Suppressor macrophage (primary cell): ENCODE results near the gene SRP9.
A peak's percentile ranks its signal among the peaks of the same experiment; 100 is the strongest.

Source experiments
- DNase-seq, 4 experiments: peaks; one replicate each; pipeline ENCODE4 v3.0.0-alpha.2; 2020 to 2022
- total RNA-seq, 17 experiments: gene quantifications; one replicate each; lab custom pipeline; 2026; ENCODE audit warnings: mixed read lengths in 6 of 17, inconsistent platforms in 3 of 17; lab: John Stamatoyannopoulos, UW

SRP9 gene
- 37.3 to 215 (median 113) reads per million in 17 experiments for total RNA-seq

GRCh38 chr1:225777583-225778336, at the start of gene SRP9:
SRP9 (plus strand) TSS chr1:225777826; CDS start chr1:225777941, 115 bp downstream.
- peak; percentile 99 to 100 (median 99) for DNase-seq

GRCh38 chr1:225731491-225731890, 46.1 kb upstream of the SRP9 start:
- no peak for DNase-seq

GRCh38 chr1:225733254-225733653, 44.4 kb upstream of the SRP9 start:
- DNase-seq: no peak

- no peak for DNase-seq
Observed at GRCh38 chr1:225735252-225736149, 42.1 kb upstream of the SRP9 start.

- DNase-seq: no peak
Observed at GRCh38 chr1:225736437-225737098, 41.1 kb upstream of the SRP9 start.

- DNase-seq: no peak
Observed at GRCh38 chr1:225737161-225737560, 40.5 kb upstream of the SRP9 start.

- DNase-seq: no peak
Observed at GRCh38 chr1:225737866-225738265, 39.8 kb upstream of the SRP9 start.

GRCh38 chr1:225738763-225739162, 38.9 kb upstream of the SRP9 start:
- no peak for DNase-seq

GRCh38 chr1:225739542-225740107, 38.0 kb upstream of the SRP9 start:
- no peak for DNase-seq

GRCh38 chr1:225744745-225745144, 32.9 kb upstream of the SRP9 start:
- DNase-seq: no peak

- DNase-seq: no peak
Observed at GRCh38 chr1:225745273-225745672, 32.4 kb upstream of the SRP9 start.

GRCh38 chr1:225746361-225747179, 31.1 kb upstream of the SRP9 start:
- DNase-seq: no peak

- no peak for DNase-seq
Observed at GRCh38 chr1:225747566-225747965, 30.1 kb upstream of the SRP9 start.

GRCh38 chr1:225748529-225748928, 29.1 kb upstream of the SRP9 start:
- DNase-seq: no peak

- no peak for DNase-seq
Observed at GRCh38 chr1:225749706-225750105, 27.9 kb upstream of the SRP9 start.

- DNase-seq: no peak
Observed at GRCh38 chr1:225750420-225750819, 27.2 kb upstream of the SRP9 start.

GRCh38 chr1:225750875-225751824, 26.5 kb upstream of the SRP9 start:
- no peak for DNase-seq

GRCh38 chr1:225752245-225752644, 25.4 kb upstream of the SRP9 start:
- no peak for DNase-seq

- DNase-seq: peak in 2 of 4 experiments; percentile 12 to 42
Observed at GRCh38 chr1:225754940-225755641, 22.5 kb upstream of the SRP9 start.
